GM23338 (cell line): ENCODE data around the gene F13A1.

Experiments used
- CREB1 ChIP-seq: fragments of 250-450 bp; sonication (Bioruptor Pico); IDR thresholded peaks from 2 replicates; pipeline ENCODE4 v1.5.0; 2020; ENCODE audit warnings: low read depth, mild to moderate bottlenecking, moderate library complexity
- CTCF ChIP-seq, 2 experiments: fragments of 200-600 bp in 1 of 2; sonication (generic) in 1 of 2; conservative IDR thresholded peaks; 2 replicates each; pipeline versions ENCODE4 v1.5.1 to v1.6.1; 2016 to 2017; ENCODE audit warnings: antibody characterized with exemption in 2 of 2, low read depth in 2 of 2, mild to moderate bottlenecking in 2 of 2, moderate library complexity in 1 of 2
- ETS1 ChIP-seq: IDR thresholded peaks from 2 replicates; pipeline ENCODE4 v1.6.1; 2016; ENCODE audit warnings: antibody characterized with exemption
- EZH2 ChIP-seq: fragments of 200-600 bp; sonication (generic); IDR thresholded peaks from one replicate; pipeline ENCODE4 v1.8.0; 2017; ENCODE audit warnings: antibody characterized with exemption, mild to moderate bottlenecking, low read depth; ENCODE audit not compliant: unreplicated experiment
- EZH2phosphoT487 ChIP-seq: fragments of 200-600 bp; sonication (generic); IDR thresholded peaks from one replicate; pipeline ENCODE4 v1.8.1; 2018; ENCODE audit warnings: antibody characterized with exemption; ENCODE audit not compliant: unreplicated experiment
- JUNB ChIP-seq: IDR thresholded peaks from one replicate; pipeline ENCODE4 v1.6.1; 2016; ENCODE audit warnings: antibody characterized with exemption; ENCODE audit not compliant: unreplicated experiment
- NANOG ChIP-seq: IDR thresholded peaks from 2 replicates; pipeline ENCODE4 v1.6.1; 2016; ENCODE audit warnings: antibody characterized with exemption, borderline replicate concordance
- POLR2AphosphoS5 ChIP-seq: IDR thresholded peaks from 2 replicates; pipeline ENCODE4 v1.6.1; 2016; ENCODE audit warnings: antibody characterized with exemption, low read depth
- REST ChIP-seq: IDR thresholded peaks from one replicate; pipeline ENCODE4 v1.6.1; 2018; ENCODE audit warnings: antibody characterized with exemption; ENCODE audit not compliant: unreplicated experiment
- STAT1 ChIP-seq: IDR thresholded peaks from one replicate; pipeline ENCODE4 v1.6.1; 2016; ENCODE audit warnings: antibody characterized with exemption; ENCODE audit not compliant: unreplicated experiment
- ZNF114 ChIP-seq: fragments of 250-450 bp; sonication (Bioruptor Pico); IDR thresholded peaks from 2 replicates; pipeline ENCODE4 v1.5.0; 2020; ENCODE audit warnings: mild to moderate bottlenecking, moderate library complexity
- ZNF331 ChIP-seq: fragments of 250-450 bp; sonication (Bioruptor Pico); IDR thresholded peaks from 2 replicates; pipeline ENCODE4 v1.5.0; 2020; ENCODE audit warnings: low read depth, mild to moderate bottlenecking, moderate library complexity
- ZNF462 ChIP-seq: fragments of 250-450 bp; sonication (Bioruptor Pico); IDR thresholded peaks from 2 replicates; pipeline ENCODE4 v1.5.0; 2020; ENCODE audit warnings: mild to moderate bottlenecking, moderate library complexity

GRCh38 chr6:6227896-6228295 is 92.6 kb downstream of the F13A1 start:
- TF ChIP-seq CTCF (conservative IDR thresholded peaks at IDR 0.05; ENCODE audit: low read depth in 2 of 2) (no peak), EZH2phosphoT487 (no peak), POLR2AphosphoS5 (no peak), REST (no peak), ZNF331 (no peak), EZH2 (no peak), ETS1 (no peak), JUNB (no peak), CREB1 (CRISPR knock-in tag) (no peak), ZNF114 (CRISPR knock-in tag) (no peak), NANOG (no peak), ZNF462 (no peak), STAT1 (no peak)
